ENCODE measurements around the gene ATG5.
"Not testable (repeated sequence)": the region's sequence is repeated elsewhere in the genome, so short reads cannot be mapped to it uniquely, and the experiment has no call there.

ATG5 gene

GRCh38 chr6:106159531-106159940, 166.0 kb downstream of the ATG5 start:
- DNase-seq (ENCODE audit: low spot score) = no peak

GRCh38 chr6:106158816-106159215, 166.7 kb downstream of the ATG5 start:
- no peak overlapping the region for H3K4me3 ChIP-seq
- no peak for TF ChIP-seq CTCF (IDR thresholded peaks at IDR 0.05)
- H3K27ac ChIP-seq = no peak overlapping the region
- DNase-seq (ENCODE audit: low spot score) = no peak

More at GRCh38 chr6:106159531-106159940, 166.0 kb downstream of the ATG5 start:
- no peak overlapping the region for H3K27ac ChIP-seq
- H3K4me3 ChIP-seq = no peak overlapping the region
- no peak for TF ChIP-seq CTCF (IDR thresholded peaks at IDR 0.05)

GRCh38 chr6:106156863-106157262, 168.7 kb downstream of the ATG5 start:
- Histone ChIP-seq H3K27ac (no peak overlapping the region), H3K4me3 (no peak overlapping the region)
- no peak for TF ChIP-seq CTCF (IDR thresholded peaks at IDR 0.05)
- no peak for DNase-seq (ENCODE audit: low spot score)

GRCh38 chr6:106156413-106156812, 169.1 kb downstream of the ATG5 start:
- no peak for DNase-seq (ENCODE audit: low spot score)
- H3K4me3 ChIP-seq = no peak overlapping the region
- H3K27ac ChIP-seq = no peak overlapping the region
- TF ChIP-seq CTCF (IDR thresholded peaks at IDR 0.05) = no peak

- DNase-seq (ENCODE audit: low spot score) = no peak
- no peak overlapping the region for H3K27ac ChIP-seq
- no peak for TF ChIP-seq CTCF (IDR thresholded peaks at IDR 0.05)
- H3K4me3 ChIP-seq = no peak overlapping the region
Measured at GRCh38 chr6:106155219-106155830, 170.2 kb downstream of the ATG5 start.

GRCh38 chr6:106154326-106154725, 171.2 kb downstream of the ATG5 start:
- H3K4me3 ChIP-seq = no peak overlapping the region
- DNase-seq (ENCODE audit: low spot score) = no peak
- no peak overlapping the region for H3K27ac ChIP-seq
- TF ChIP-seq CTCF (IDR thresholded peaks at IDR 0.05) = no peak

- TF ChIP-seq CTCF (IDR thresholded peaks at IDR 0.05) = no peak
- Histone ChIP-seq H3K27ac (no peak overlapping the region), H3K4me3 (no peak overlapping the region)
- DNase-seq (ENCODE audit: low spot score) = no peak
Measured at GRCh38 chr6:106152952-106153351, 172.6 kb downstream of the ATG5 start.

- not testable (repeated sequence) for DNase-seq (ENCODE audit: low spot score); H3K27ac ChIP-seq; H3K4me3 ChIP-seq
Measured at GRCh38 chr6:106152476-106152875, 173.1 kb downstream of the ATG5 start.

All from coronary artery (tissue), 2 donors.